NOMO-1 treated with dmso at 0.1 percent for 144 hours (cell line): ENCODE data around the gene CXCL11.
"Not testable (repeated sequence)": the region's sequence is repeated elsewhere in the genome, so short reads cannot be mapped to it uniquely, and the experiment has no call there.

Experiments used
- DNase-seq: peaks from one replicate; lab custom pipeline; 2025; ENCODE audit not compliant: unreplicated experiment; lab: John Stamatoyannopoulos, UW

CXCL11 gene

GRCh38 chr4:76035799-76036380 lies at the start of gene CXCL11:
TSS of gene CXCL11 (minus strand) at chr4:76036070. CDS start at chr4:76035987, 83 bp downstream.
- no peak for DNase-seq

DNA sequence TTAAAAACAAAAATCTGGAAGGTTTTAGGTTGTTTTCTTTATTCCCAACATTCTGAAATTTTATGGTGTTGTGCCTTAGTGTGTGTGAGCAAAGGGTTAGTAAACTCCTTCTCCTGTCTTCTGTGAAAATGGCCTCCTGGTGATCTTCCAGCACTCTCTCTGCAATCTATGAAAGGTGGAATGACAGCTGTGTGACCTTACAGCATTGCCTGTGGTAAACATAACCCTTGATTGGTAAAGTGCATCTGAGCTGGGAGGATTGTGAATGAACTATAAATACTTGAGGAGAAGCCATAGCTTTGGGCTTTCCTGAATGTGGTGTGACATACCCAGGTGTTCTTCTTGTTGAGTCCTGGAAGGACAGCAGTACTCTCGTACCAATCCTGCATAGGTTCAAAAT lies 48.7 kb upstream of the CXCL11 start:
- no peak for DNase-seq

- DNase-seq: no peak
Measured at GRCh38 chr4:76083386-76083988, 47.6 kb upstream of the CXCL11 start.

GRCh38 chr4:76078033-76078613 lies 42.3 kb upstream of the CXCL11 start:
- DNase-seq: no peak

DNA sequence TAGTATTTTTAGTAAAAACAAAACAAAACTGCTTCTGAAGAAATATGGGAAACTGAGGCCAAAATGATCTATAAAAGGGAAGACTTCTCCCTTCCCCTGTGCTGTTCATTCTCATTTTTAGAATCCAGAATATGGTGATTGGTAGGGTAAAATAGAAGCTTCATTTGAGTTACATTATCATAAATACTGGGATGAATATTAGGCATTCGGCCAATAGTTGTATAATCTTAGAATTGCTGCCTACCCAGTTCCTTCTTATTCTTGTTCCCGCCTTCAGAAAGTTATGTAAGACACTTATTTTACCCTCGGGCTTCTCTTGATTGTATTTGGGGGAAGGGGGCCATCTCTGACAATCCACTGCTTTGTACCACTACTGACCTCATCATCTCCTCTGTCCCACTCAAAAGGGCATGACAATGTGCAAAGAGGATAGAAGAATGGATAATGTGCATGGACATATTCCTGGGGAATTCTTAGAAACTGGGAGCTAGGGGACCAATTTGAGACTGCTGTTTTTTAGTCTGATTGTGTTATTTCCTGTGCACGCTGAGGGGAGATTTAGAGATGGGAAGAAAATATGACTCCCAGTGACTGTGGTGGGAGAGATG lies 39.2 kb upstream of the CXCL11 start:
- DNase-seq: no peak

DNA sequence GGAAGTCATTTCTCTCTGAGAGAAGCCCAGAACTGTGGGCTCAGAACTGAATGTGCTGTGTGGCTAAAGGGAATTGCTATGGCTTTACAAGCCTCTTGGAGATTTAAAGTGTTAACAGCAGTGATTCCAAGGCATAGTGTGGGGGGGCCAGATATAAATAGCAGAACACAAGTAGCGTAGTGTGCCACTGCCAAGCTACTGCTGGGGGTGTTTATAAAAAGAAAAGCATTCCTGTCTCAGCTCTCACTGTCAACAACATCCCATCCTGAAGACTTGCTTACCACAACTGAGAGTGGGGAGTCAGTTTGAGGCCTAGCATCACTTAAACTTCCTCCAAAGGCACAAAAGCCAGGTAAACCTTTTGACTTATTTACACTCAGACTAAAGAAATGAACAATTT lies 38.6 kb upstream of the CXCL11 start, which contains the start of gene ART3:
ART3 (plus strand) TSS at position 242 of the 400 bp plus-strand sequence. CDS start 1,181 bp downstream, outside the sequence.
- DNase-seq: no peak

DNA sequence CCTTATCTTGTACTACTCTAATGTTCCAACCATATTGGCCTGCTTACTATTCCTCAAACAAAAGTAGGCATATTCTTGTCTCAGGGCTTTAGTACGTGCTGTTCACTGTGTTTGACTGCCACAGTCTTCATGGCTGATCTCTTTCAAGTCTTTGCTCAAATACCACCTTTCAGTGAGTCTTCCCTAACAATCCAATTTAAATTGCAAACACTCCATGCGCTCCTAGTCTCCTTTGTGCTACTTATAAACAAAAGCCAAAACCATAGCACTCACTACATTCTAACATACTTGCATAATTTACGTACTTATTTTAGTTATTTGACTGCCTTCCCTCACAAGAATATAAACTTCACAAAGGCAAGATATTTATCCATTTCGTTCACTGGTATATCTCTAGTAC lies 36.9 kb upstream of the CXCL11 start:
- DNase-seq: no peak

DNA sequence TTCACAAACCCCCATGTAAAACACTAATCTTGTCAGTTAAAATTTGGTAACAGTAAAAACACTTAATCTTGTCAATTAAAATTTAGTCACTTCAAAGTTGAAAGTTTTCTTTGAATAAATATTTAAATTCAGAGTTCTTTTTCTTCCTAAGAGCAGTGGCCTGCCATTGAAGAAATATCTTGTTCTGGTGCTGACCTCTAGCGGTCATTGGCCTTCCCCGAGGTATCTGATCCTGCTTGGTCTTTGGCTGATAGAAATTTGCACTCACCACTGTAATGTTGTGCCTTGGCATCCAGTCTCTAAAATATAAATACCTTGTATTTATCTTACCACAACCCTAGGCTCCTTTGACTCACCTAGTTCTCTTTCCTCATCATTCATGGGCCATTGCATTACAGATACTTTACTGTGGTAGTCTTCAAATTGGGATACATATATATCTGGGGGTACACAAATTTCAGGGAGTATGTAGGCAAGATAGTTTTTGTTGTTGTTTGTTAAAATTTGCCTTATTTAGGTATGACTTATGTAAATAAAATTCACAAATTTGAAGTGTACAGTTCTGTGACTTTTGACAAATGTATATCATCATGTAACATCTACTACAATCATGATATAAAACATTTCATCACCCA lies 31.9 kb upstream of the CXCL11 start:
- peak; percentile 42 for DNase-seq

DNA sequence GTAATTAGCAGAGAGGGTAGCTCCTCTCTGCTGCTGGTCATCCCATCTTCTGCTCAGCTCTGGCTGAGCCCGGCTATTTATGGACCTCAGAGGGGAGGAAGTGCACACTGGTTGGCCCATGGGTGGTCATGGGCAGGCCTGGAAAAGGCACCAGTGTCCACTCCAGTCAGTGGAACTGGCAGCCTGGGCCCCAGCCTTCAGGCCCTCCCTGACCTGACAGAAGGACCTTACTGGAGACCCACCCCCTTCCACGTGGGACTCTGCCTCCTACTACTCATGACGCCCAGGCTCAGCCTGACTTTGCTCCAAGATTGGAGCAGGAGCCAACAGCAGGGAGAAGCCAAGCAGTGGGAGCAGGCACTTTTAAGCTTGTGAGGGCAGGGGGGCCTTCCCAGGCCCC lies 30.7 kb upstream of the CXCL11 start:
- no peak for DNase-seq

DNA sequence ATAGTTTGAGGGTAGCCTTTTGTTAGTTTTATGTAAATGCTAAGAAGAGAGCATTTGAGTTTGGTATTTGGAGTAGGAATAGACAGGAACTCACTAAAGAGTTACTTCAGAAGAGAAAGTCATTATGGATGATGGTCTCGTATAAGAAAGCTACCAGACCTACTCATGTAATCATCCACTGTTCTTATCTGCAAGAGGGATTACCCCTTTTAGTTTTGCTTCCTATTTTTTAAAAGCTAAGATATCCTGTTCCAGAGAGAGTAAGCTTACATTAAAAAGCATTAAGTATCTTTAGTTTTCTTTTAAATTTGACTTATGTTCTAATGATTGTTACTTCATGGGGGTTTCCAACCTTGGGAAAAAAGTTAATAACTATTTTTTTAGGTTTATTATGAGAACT lies 26.1 kb upstream of the CXCL11 start:
- peak; percentile 53 for DNase-seq

DNA sequence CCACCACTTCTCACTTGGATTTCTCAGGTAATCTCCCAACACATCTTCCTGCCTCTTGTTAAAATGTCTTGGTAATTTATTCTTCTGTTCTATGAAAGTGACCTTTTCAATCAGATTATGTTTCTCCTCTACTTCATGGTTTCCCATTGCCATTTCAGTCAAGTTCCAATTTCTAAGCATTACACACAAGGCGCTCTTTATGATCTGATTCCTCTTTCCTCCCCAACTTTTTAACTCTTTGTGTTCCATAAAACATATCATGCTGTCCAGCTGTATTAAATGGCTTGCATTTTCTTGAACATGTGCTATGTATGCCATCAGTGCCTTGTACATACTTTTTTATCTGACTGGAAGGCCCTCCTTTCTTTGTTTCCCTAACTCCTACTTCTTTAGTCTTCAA lies 25.6 kb upstream of the CXCL11 start:
- no peak for DNase-seq

DNA sequence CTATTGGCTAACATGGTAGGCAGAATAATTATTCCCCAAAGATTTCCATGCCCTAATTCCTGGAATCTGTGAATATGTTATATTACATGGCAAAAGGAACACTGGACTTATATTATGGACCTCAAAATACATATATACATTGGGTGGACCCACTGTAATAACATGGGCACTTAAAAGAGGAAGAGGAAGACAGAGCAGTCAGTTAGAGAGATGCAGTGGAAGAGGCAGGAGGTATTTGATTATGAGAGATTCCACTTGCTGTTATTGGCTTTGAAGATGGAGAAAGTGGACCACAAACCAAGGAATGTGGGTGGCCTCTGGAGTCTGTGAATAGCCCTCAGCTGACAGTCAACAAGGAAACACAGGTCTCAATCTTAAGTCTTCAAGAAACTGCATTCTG lies 24.6 kb upstream of the CXCL11 start:
- DNase-seq: no peak

- DNase-seq: peak; percentile 51
Measured at GRCh38 chr4:76059750-76060149, 23.9 kb upstream of the CXCL11 start.

GRCh38 chr4:76058888-76059426 lies 23.1 kb upstream of the CXCL11 start:
- DNase-seq: no peak

- DNase-seq: no peak
Measured at GRCh38 chr4:76058302-76058701, 22.4 kb upstream of the CXCL11 start.

- no peak for DNase-seq
Measured at GRCh38 chr4:76055421-76055820, 19.6 kb upstream of the CXCL11 start.

GRCh38 chr4:76055016-76055415 lies 19.1 kb upstream of the CXCL11 start:
- DNase-seq: no peak

GRCh38 chr4:76053730-76054129 lies 17.9 kb upstream of the CXCL11 start:
- no peak for DNase-seq

DNA sequence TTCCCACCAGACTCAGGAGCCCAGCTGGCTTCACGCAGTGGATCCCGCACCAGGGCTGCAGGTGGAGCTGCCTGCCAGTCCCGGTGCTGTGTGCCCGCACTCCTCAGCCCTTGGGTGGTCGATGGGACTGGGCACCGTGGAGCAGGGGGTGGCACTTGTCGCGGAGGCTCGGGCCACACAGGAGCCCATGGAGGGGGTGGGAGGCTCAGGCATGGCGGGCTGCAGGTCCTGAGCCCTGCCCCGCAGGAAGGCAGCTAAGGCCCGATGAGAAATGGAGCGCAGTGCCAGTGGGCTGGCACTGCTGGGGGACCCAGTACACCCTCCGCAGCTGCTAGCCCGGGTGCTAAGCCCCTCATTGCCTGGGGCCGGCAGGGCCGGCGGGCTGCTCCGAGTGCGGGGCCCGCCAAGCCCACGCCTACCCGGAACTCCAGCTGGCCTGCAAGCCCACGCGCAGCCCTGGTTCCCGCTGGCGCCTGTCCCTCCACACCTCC lies 14.7 kb upstream of the CXCL11 start:
- DNase-seq: not testable (repeated sequence)

GRCh38 chr4:76049860-76050416 lies 14.1 kb upstream of the CXCL11 start:
- DNase-seq: not testable (repeated sequence)

- not testable (repeated sequence) for DNase-seq
Measured at GRCh38 chr4:76044686-76045085, 8.8 kb upstream of the CXCL11 start.
